Gastrocnemius medialis (tissue), 4 donors: ENCODE results near the gene P2RY2.

Source experiments
- CTCF ChIP-seq, 5 experiments: fragments of 450-650 bp in 3 of 5; fragments of 200-600 bp in 2 of 5; sonication (generic) in 2 of 5; IDR thresholded peaks in 4 of 5; conservative IDR thresholded peaks in 1 of 5; 1 replicate in 4 of 5; 2 replicates in 1 of 5; pipeline ENCODE4 v1.5.1; 2016 to 2019; ENCODE audit warnings: antibody characterized with exemption in 5 of 5, mild to moderate bottlenecking in 3 of 5, moderate library complexity in 3 of 5
- POLR2A ChIP-seq, 2 donors: fragments of 450-650 bp; IDR thresholded peaks; one replicate each; pipeline ENCODE4 v1.6.1; 2017; ENCODE audit warnings: antibody characterized with exemption in 2 of 2, mild to moderate bottlenecking in 2 of 2, moderate library complexity in 2 of 2

DNA sequence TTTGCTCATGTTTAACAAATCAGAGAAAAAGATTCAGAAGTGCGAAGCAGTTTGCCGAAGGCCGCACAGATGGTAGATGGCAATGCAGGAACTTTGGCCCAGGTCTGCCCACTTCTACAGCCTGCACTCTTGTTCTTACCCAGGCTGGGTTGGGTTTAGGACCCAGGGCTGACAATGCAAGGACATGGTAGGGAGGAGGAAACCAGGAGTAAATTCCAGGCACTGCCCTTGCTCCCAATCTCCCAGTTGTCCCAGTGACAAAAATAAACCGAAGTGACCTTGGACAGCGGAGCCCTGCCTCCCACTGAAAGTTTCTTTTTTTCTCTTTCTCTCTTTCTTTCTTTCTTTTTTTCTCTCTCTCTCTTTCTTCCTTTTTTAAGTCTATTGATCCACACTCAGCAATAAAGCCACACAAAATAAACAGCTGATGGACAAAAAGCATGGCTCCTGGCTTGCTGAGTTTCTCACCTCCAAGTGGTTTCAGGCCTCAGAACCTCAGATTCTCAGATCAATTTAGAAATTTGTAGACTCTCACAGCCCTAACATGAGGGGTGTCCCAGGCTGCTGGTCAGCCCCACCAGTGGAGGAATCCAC, 42.4 kb upstream of the P2RY2 start:
- no peak for TF ChIP-seq CTCF (IDR thresholded peaks at IDR 0.05 in 4 of 5, conservative IDR thresholded peaks at IDR 0.05 in 1 of 5)
- TF ChIP-seq POLR2A (IDR thresholded peaks at IDR 0.05), result no peak
